IgD-negative memory B cell (primary cell): Measurements from ENCODE around the gene RAB36. TPM values are rescaled to one million over a fixed set of nuclear protein-coding genes. Genes with fewer than 3 reads are reported as not detected.

ENCODE experiments used
- H3K27ac Mint-ChIP-seq, 3 donors: one replicate each; pipeline ENCODE4 v1.8.0; 2020 to 2022; ENCODE audit warnings: mild to moderate bottlenecking in 3 of 3, mixed read lengths in 3 of 3, moderate library complexity in 1 of 3
- H3K27me3 Mint-ChIP-seq: one replicate; pipeline ENCODE4 v1.8.0; 2021; ENCODE audit warnings: mixed read lengths
- H3K36me3 Mint-ChIP-seq: one replicate; pipeline ENCODE4 v1.8.0; 2020; ENCODE audit warnings: mild to moderate bottlenecking, mixed read lengths
- H3K4me1 Mint-ChIP-seq, 3 donors: one replicate each; pipeline ENCODE4 v1.8.0; 2020 to 2022; ENCODE audit warnings: mixed read lengths in 3 of 3, mild to moderate bottlenecking in 1 of 3
- H3K4me3 Mint-ChIP-seq, 4 donors: one replicate each; pipeline ENCODE4 v1.8.0; 2020 to 2022; ENCODE audit warnings: mild to moderate bottlenecking in 4 of 4, mixed read lengths in 4 of 4, moderate library complexity in 3 of 4
- H3K9me3 Mint-ChIP-seq, 3 donors: one replicate each; pipeline ENCODE4 v1.8.0; 2020 to 2021; ENCODE audit warnings: mixed read lengths in 3 of 3, mild to moderate bottlenecking in 1 of 3
- polyA plus RNA-seq: library from polyadenylated mRNA; unstranded; fragments of 300-500 nt; fragmentation: Illumina TruSeq; gene quantifications from one replicate; pipeline ENCODE4 v1.2.3, GENCODE V29; 2021

Gene RAB36
- polyA plus RNA-seq, 1 donor from 2014 or later, result 1.8 TPM

DNA sequence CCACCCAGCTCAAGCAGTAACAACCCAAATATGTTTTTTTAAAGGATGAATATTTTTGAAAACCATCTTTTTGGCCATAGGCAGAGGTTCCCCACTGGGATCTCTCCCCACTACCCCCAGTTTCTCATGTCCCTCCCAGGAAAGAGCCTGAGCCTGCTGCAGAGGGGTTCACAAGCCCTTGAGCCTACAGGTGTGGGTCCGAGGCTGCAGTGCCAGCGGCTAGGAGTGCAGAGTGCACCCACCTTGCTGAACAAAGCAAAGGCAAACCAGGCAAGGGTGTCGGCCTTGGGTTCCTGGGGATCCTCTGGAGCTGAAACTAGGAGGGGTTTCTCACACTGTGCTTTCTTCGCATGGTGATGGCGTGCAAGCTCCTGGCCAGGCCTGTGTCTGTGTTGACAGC lies 40.0 kb upstream of the RAB36 start:
- Mint-ChIP-seq H3K27me3 (no peaks in the 10 kb centered on the region), H3K27ac (no peak overlapping the region), H3K36me3 (peaks cover 2% of the 10 kb centered on the region), H3K4me1 (no peaks in the 10 kb centered on the region), H3K4me3 (peak overlapping the region in 1 of 4 donors; percentile 17), H3K9me3 (no peaks in the 10 kb centered on the region)

DNA sequence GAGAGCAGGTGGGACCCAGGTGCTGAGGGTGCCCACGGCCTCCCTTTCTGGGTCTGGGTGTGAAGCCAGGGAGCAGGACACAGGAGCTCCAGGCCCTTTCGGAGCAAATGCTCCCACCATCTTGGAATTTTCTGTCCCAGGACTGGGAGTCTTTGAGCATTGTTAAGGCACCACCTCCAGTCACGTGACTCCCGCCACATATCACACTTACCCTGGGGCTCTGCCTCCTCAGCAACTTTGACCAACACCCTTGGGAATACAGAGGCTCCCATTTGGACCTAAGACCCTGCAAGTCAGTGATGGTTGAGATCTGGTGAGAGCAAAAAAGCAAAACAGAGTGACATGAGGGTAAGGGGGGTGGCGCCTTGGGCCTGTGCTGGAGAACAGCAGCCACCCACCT lies 39.4 kb upstream of the RAB36 start:
- H3K9me3 Mint-ChIP-seq, result no peaks in the 10 kb centered on the region
- no peak overlapping the region for H3K4me3 Mint-ChIP-seq
- peak overlapping the region in 1 of 3 donors; percentile 31 for H3K27ac Mint-ChIP-seq
- no peaks in the 10 kb centered on the region for H3K4me1 Mint-ChIP-seq
- H3K36me3 Mint-ChIP-seq, result peaks cover 2% of the 10 kb centered on the region
- H3K27me3 Mint-ChIP-seq, result no peaks in the 10 kb centered on the region

DNA sequence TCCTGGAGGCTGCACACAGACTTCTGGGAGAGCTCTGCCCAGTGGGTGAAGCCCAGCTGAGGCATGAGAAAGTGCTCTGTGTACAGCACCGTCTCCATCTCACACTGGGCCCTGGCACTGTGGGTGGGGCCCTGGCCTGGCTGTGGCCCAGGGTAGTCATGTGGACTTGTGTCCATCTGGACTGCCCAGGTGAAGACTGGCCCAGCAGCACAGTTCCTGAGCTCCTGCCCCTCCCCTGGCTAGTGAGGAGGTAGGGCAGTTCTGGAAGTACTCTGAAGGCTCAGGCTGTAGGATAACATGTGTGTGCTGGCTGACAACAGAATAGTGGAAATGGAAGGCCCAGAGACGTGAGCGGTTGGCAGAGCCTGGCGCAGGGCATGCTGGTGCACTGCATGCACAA lies 38.9 kb upstream of the RAB36 start:
- Mint-ChIP-seq H3K36me3 (peaks cover 2% of the 10 kb centered on the region), H3K4me1 (no peaks in the 10 kb centered on the region), H3K4me3 (no peak overlapping the region), H3K27me3 (no peaks in the 10 kb centered on the region), H3K27ac (peak overlapping the region in 1 of 3 donors; percentile 31), H3K9me3 (no peaks in the 10 kb centered on the region)

DNA sequence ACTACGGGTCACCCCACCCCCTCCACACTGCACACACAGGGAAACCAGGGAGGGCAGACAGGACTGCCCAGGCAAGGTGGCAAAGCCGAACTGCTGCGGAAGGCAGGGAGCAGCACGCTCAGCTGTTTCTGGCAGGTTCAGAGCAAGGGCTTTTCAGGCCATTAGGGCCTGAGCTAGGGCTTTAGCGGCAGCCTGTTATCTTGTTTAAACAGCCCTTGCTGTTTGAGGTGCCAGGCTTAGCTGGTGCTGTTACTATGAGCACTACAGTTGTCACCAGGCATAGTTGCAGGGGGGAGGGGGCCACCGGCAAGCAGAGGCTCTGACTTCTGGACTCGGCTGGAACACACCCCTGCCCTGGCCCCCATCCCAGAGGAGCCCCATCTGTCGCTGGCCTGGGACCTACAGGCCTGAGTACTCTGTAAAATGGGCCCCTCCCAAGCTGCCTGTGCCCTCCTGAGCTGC lies 38.3 kb upstream of the RAB36 start:
- Mint-ChIP-seq H3K4me1 (no peaks in the 10 kb centered on the region), H3K36me3 (no peaks in the 10 kb centered on the region), H3K4me3 (no peak overlapping the region), H3K27ac (no peak overlapping the region), H3K9me3 (no peaks in the 10 kb centered on the region), H3K27me3 (no peaks in the 10 kb centered on the region)

DNA sequence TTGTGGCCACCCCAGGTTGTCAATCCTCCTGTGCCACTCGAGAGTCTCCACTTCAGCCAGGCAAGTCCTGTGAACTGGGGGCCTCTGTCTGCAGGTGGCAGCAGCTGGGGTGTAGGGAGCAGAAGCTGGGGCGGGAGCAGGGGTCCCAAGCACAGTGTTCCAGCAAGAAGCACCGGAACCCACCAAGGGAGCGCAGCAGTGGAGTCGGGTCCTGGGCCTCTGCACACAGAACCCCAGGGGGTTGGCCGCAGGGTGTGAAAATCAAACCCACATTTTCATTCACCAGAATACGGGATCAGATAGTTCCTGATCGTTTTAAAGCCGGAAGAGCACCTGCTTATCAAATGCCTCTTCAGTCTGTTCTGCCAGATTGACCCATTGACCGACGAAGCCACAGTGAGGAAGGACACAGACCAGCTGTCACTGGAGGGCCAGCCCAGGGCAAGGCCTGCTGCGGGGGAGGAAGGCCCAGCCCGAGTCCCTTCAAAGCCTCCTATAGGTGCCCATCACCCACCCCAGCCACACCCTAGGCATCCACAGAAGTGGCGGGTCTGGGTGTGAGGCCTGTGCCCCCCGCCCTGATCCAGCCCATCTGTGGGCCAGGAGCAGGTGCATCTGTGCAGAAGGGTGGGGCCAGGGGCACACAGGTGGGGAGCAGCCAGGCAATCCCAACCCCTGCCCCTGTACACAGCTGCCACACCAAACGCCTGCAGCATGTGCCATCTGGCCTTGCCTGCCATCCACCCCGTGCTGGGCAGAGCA lies 37.6 kb upstream of the RAB36 start:
- Mint-ChIP-seq H3K4me1 (no peaks in the 10 kb centered on the region), H3K27me3 (no peaks in the 10 kb centered on the region), H3K9me3 (no peaks in the 10 kb centered on the region), H3K27ac (no peak overlapping the region), H3K4me3 (no peak overlapping the region), H3K36me3 (no peaks in the 10 kb centered on the region)

DNA sequence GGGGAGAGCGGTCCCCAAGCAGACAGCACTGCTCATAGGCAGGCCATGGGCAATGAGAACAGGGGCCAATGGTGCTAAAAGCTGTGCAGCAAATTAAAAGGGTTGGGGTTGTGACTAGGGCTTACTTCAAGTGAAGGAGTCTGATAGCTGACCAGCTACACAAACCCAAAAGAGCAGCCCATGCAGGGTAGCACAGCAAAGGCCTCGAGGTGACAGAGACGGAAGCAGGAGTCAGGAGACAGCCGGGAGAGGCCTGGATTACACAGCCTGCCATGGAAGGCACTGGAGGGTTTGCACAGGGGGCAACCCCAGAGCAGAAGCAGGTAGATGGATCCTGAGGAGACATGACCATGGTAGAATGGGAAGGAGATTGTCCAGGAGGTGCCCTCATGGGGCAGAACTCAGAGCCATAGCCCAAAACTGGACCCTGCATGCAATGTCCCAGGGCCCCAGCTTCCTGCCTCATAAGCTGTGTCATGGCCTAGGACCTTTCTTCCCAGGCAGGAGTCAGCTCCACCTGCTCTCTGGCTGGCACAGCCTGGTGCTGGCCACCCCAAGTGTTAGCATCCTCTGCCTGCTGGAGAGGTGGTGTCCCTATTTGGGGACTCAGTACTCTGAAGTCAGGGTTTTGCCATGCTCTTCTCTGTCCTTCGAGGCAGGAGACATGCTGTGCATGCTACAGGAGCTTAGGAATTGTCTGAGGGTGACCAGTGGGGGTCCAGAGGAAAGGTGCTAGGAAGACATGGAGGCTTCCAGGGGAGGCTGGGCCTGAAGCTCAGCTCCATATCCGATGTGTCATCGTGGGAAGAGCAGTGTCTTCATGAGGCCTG lies 36.8 kb upstream of the RAB36 start:
- H3K4me1 Mint-ChIP-seq, result no peaks in the 10 kb centered on the region
- no peak overlapping the region for H3K27ac Mint-ChIP-seq
- no peaks in the 10 kb centered on the region for H3K27me3 Mint-ChIP-seq
- H3K9me3 Mint-ChIP-seq, result no peaks in the 10 kb centered on the region
- no peak overlapping the region for H3K4me3 Mint-ChIP-seq
- no peaks in the 10 kb centered on the region for H3K36me3 Mint-ChIP-seq

DNA sequence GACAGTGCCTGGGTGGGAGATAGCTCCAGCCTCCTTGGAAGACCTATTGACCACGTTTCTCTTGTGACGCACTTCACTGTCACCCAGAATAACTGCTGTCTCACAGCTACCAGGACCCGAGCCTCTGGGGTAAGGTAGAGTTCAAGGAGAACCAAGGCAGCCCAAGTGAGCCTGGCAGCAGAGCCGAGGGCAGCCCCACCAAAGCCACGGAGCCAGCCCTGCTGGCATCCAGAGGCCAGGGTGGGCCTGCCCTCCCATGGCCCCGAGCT lies 36.3 kb upstream of the RAB36 start:
- no peaks in the 10 kb centered on the region for H3K36me3 Mint-ChIP-seq

DNA sequence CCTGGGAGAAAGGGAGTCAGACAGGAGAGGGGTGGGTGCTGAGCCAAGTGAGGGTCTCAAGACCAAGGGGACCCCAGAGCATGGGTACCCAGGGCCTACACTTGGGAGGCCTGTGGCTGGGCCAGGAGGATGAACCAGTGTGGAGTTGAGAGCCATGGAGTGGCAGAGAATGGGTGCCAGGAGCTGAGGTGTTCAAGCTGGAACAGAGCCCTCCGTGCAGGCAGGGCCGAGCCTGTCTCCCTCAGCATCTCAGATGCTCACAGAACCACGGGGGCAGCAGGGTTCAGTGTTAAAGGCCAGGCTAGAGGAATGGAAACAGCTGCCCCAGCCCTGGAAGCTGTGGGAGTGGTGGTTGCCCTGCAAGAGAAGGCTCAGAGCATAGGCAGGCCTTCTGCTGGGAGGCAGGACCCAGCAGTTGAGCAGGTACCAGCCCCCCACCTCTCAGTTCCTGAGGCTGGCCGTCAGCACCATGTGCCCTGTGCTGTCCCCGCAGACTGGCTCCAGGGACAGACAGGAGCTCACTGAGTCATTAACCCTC lies 35.8 kb upstream of the RAB36 start:
- peak overlapping the region in 1 of 3 donors; percentile 27 for H3K27ac Mint-ChIP-seq

More for the DNA sequence above, 36.3 kb upstream of the RAB36 start:
- H3K27ac Mint-ChIP-seq, result no peak overlapping the region
- H3K4me3 Mint-ChIP-seq, result no peak overlapping the region
- H3K9me3 Mint-ChIP-seq, result no peaks in the 10 kb centered on the region
- H3K27me3 Mint-ChIP-seq, result no peaks in the 10 kb centered on the region
- no peaks in the 10 kb centered on the region for H3K4me1 Mint-ChIP-seq

DNA sequence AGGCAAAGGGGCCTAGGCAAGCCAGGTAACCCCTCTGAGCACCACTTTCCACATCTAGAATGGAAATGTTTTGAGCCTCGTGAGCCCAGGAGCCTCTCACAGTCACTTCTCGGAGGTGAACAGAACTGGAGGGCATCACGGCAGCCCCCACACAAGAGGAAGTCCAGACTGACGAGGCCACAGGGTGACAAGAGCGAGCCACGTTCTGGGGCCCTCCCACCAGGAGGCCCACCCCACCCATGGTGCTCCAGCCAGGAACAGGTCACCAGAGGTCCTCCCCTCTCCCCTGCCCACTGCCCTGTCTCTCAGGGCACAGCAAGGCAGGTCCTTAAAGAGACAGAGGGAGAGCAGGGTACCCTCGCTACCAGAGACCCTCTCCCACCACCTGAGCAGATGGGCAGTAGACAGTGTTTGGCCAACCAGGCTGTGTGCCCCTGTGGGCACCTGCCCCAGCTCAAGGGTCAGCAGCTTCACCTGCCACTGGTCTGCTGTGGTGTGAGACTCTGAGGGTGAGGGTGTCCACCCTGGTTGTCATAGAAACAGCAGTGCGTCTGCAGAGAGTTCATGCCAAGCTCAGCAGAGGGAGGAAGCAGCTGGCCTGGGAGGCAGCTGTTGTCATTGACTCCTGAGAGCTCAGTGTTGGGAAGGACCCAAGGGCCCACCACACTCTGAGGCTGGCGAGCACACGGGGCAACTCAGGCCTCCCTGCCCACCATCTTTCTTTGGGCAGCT lies 34.9 kb upstream of the RAB36 start:
- H3K4me1 Mint-ChIP-seq, result no peaks in the 10 kb centered on the region
- H3K9me3 Mint-ChIP-seq, result no peaks in the 10 kb centered on the region
- no peak overlapping the region for H3K4me3 Mint-ChIP-seq
- H3K27me3 Mint-ChIP-seq, result no peaks in the 10 kb centered on the region
- H3K36me3 Mint-ChIP-seq, result no peaks in the 10 kb centered on the region
- peak overlapping the region in 1 of 3 donors; percentile 27 for H3K27ac Mint-ChIP-seq

More for the DNA sequence above, 35.8 kb upstream of the RAB36 start:
- Mint-ChIP-seq H3K9me3 (no peaks in the 10 kb centered on the region), H3K36me3 (no peaks in the 10 kb centered on the region), H3K27me3 (no peaks in the 10 kb centered on the region), H3K4me3 (no peak overlapping the region), H3K4me1 (no peaks in the 10 kb centered on the region)

DNA sequence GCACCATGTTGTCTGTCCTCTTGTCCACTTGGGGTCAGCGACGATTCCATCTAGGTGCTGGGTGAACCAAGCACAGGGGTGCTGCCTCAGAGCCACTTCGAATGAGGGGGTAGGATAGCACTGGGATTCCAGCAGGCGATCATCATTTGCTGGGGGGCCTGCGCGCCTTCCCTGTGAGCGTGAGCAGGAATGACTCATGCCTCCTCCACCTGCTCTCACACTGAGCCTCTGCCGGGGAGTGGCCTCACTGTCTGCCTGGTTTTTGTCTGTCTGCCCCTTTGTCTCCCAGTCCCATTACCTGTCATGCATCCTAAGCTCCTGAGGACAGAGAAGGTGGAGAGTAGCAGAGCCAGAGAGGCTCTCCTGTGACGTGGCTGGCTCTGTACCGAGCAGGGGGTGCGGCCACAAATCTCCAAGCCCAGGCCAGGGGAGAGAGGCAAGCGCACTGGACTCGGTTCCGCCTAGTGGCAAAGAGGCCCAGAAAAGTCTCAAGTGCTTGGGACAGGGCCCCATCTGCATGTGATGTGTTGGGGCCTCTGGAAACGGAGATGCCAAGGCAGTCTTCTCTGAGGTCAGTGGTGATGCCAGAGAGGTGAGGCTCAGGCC lies 34.3 kb upstream of the RAB36 start:
- peak overlapping the region in 1 of 3 donors; percentile 46 for H3K27ac Mint-ChIP-seq
- H3K27me3 Mint-ChIP-seq, result no peaks in the 10 kb centered on the region
- no peaks in the 10 kb centered on the region for H3K4me1 Mint-ChIP-seq
- H3K36me3 Mint-ChIP-seq, result no peaks in the 10 kb centered on the region
- no peaks in the 10 kb centered on the region for H3K9me3 Mint-ChIP-seq
- no peak overlapping the region for H3K4me3 Mint-ChIP-seq

DNA sequence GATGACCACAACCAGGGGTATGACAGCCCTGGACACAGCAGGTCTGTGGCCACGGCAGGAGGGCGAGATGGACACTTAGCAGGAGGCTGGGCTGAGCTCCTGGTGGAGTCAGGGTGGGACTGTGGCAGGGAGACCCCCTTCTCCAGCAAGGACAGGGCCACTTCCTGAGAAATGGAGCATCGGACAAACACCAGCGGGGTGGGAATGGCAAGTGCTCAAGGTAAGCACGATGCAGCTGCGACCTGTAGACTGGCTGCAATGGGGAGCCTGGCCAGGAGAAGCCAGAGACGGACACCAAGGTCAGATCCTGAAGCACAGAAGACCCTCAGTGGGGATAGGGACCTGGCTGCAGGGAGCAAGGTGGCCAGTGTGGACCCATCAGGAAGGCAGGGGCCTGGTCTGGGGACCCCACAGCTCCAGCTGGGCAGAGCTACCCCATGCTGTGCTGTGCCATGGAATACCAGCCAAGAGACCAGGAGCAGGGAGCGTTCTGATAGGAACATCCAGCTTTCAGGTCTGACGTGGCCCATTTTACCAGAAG lies 32.7 kb upstream of the RAB36 start:
- Mint-ChIP-seq H3K36me3 (no peaks in the 10 kb centered on the region), H3K4me1 (no peaks in the 10 kb centered on the region), H3K27me3 (no peaks in the 10 kb centered on the region), H3K27ac (no peak overlapping the region), H3K4me3 (no peak overlapping the region), H3K9me3 (no peaks in the 10 kb centered on the region)

DNA sequence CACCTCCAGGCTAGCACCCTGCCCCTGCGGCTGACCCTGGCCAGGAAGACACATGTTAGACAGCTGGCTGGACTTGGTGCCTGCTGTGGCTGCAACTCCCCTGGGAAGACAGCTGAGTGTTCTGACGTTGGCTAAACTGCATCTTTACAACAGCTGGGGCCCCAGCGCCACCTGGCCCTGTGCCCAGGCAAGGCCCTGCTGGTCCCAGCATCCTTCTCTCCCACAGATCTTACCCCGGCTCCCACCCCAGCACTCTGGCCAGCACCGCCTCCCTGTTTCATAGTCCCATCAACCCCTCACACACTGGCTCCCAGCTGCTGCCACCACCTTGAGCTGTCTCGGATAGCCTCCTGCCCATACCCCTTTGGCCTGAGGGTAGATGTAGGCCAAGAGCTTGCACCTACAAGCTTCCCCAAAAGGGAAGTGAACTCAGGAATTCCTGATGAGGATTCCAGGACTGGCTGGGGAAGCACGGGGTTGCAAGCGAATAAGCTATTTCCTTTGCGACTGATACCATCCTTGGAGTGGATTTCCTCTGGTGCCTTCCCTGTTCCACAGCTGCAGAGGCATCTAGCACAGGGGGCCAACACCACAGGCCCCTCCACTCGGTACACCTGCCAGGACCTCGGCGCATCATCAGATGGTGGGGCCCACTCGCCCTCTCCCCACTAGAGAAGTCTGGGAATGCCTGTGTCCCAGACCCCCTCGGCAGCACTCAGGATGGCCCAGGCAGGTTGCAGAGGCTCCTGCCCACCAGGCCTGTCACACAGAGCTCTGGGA lies 32.0 kb upstream of the RAB36 start:
- no peaks in the 10 kb centered on the region for H3K4me1 Mint-ChIP-seq
- no peaks in the 10 kb centered on the region for H3K27me3 Mint-ChIP-seq
- no peaks in the 10 kb centered on the region for H3K36me3 Mint-ChIP-seq
- no peak overlapping the region for H3K27ac Mint-ChIP-seq
- H3K4me3 Mint-ChIP-seq, result peak overlapping the region in 1 of 4 donors; percentile 2
- H3K9me3 Mint-ChIP-seq, result no peaks in the 10 kb centered on the region

DNA sequence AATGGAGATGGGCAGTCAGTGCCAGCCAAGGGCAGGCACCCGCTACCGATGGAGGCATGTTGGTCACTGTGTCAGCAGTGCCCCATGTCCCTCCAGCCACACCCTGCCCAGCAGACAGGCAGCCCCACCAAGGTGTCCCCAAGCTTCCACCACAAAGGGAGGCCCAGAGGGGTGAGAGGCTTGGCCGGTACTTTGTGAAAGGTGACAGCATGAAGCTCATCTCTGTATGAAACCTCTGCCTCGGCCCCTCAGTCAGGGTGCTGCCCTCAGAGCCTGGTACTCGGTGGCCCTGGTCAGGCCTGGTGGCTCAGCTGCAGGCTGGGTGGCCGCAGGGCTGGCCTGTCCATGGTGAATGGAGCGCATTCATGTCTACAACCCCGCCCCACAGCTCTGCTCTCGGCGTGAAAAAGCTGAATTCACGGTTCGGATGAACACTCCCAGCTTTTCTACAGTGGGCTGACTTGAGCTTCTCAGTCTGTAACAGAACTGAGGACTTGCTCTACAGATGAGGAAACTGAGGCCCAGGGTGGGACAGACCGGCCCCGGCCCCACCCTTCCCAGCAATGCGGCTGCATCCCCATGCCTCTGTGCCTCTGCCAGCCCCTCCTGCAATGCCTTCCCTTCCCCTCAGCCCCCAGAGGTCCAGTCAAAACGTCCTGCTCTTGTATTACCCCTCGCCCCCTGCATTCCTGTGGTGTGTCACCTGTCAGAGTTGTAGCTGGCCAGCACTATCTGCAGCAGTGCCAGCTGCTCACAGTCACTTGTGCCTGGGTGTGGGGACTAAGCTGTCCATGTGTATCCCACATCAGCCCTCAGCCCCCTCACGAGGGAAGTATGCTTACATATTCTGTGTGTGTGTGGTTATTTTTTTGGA lies 31.2 kb upstream of the RAB36 start:
- Mint-ChIP-seq H3K4me1 (no peaks in the 10 kb centered on the region), H3K4me3 (no peak overlapping the region), H3K36me3 (no peaks in the 10 kb centered on the region), H3K27me3 (no peaks in the 10 kb centered on the region), H3K27ac (no peak overlapping the region), H3K9me3 (no peaks in the 10 kb centered on the region)
